Activated CD8-positive, alpha-beta memory T cell treated with anti-CD3 and anti-CD28 coated beads, Interleukin-2, amount 50 U/mL, for 1 hour (primary cell): Measurements from ENCODE around the gene SMAD1.

Experiments used
- DNase-seq: peaks from one replicate; pipeline ENCODE4 v3.0.0-alpha.2; 2020; ENCODE audit errors: extremely low read depth

SMAD1 gene

GRCh38 chr4:145481164-145481941 is at the start of gene SMAD1:
Gene SMAD1, plus strand, starts transcription at chr4:145481853. Its CDS starts 32,761 bp downstream, at chr4:145514614.
- DNase-seq = no peak

DNA sequence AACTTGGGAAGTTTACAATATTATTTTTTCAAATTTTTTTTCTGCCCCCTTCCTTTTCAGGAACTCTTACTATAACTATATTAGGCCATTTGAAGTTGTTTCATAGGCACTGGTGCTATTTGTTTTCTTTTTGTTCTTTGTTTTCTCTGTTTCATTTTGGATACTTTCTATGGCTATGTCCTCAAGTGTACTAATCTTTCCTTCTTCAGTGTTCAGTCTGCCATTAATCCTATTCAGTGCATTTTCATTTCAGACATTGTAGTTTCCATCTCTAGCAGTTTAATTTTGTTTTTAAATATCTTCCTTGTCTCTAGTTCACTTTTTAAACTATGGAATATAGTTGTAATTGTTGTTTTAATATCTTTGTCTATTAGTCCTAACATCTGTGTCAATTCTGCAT is 48.0 kb upstream of the SMAD1 start:
- no peak for DNase-seq

- DNase-seq = no peak
These were observed 46.0 kb upstream of the SMAD1 start for GRCh38 chr4:145435646-145436045.

DNA sequence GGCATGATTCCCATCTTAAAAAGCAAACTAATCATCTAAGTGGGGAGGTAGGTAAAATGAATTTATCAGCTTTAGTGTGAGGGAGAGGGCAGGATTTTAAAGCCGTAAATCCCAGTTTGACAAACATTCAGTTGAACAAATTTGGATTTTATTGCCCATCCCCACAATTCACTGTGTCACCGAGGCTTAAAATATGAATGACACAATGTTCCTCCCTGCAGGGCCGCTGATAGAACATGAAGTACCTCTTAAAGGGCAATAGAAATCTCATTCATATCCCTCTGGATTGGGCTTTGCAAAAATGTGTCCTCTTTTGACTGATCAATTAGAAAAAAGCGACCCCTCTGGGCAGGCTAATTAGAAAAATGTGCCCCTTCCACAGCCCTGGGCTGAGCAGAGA is 45.5 kb upstream of the SMAD1 start:
- no peak for DNase-seq

GRCh38 chr4:145436796-145437195 is 44.9 kb upstream of the SMAD1 start:
- no peak for DNase-seq

DNA sequence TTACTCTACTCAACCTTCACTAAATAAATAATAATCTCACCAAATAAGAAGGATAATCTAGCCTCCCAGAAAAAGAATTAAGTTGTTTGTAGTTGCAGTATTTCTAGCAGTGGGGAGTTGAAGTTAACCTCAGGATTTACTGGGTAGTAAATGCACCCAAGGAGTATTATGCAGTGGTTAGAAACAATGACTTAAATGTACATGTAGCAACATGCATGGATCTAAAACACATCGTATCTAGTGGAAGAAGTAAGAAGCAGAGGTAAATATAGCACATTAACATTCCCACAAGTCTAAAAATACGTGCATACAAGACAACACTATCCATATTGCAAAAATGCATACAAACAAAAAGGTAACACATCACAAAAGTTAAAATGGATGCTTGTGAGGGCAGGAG is 44.2 kb upstream of the SMAD1 start:
- no peak for DNase-seq

DNA sequence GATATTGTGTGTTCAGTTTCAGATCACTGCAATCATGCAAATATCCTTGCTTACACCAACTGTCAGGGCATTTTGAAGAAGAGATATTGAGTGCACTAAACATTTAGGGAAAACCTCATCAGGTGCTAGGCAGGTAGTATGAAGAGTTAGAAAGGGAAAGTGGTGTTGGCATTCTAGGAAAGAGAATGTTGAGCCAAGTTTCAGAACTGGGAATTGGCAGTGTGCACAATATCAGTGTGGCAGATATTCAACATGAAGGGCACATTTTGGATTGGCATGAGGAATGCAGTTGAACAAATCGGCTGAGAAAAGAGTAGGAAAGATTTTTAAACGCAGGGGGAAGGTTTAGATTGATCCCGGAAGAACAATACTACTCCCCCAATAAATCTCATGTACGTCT is 43.4 kb upstream of the SMAD1 start:
- DNase-seq = no peak

GRCh38 chr4:145440292-145441007 is 41.2 kb upstream of the SMAD1 start:
- no peak for DNase-seq

DNA sequence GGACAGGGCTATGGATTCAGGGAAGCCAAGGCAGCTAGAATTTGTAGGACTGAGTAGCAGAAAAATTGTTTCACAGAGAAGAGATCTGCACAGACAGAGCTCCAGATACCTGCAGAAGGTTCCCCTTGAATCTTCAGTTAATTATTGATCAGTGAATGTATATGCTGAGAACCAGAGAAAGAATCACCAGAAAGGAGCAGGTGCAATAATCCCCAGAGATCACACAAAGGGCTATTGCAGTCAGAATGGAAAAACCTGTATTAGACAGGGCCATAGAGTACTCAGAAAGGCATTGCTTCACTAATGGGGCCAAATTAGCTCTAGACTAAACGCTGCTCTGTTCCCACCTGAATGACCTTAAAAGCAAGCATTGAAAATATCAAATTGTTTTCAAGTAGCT is 35.5 kb upstream of the SMAD1 start:
- no peak for DNase-seq

GRCh38 chr4:145451895-145452294 is 29.8 kb upstream of the SMAD1 start:
- DNase-seq = no peak

GRCh38 chr4:145452447-145453162 is 29.0 kb upstream of the SMAD1 start:
- DNase-seq = no peak

- DNase-seq = no peak
These were observed 28.5 kb upstream of the SMAD1 start for GRCh38 chr4:145453163-145453520.

- DNase-seq = no peak
These were observed 8.4 kb upstream of the SMAD1 start for GRCh38 chr4:145473203-145473602.

- no peak for DNase-seq
These were observed 1.4 kb upstream of the SMAD1 start for GRCh38 chr4:145480257-145480656.

DNA sequence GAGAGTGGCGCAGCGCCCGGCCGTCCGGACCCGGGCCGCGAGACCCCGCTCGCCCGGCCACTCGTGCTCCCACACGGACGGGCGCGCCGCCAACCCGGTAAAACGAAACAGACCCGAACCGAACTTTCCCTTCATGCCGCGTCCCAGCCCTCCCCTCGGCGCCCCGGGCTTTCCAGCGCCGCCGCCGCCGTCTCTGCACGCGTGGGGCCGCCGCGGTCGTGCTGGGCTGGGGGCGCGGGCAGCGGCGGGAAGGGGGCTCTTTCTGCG is 222 bp downstream of the SMAD1 start:
- no peak for DNase-seq

DNA sequence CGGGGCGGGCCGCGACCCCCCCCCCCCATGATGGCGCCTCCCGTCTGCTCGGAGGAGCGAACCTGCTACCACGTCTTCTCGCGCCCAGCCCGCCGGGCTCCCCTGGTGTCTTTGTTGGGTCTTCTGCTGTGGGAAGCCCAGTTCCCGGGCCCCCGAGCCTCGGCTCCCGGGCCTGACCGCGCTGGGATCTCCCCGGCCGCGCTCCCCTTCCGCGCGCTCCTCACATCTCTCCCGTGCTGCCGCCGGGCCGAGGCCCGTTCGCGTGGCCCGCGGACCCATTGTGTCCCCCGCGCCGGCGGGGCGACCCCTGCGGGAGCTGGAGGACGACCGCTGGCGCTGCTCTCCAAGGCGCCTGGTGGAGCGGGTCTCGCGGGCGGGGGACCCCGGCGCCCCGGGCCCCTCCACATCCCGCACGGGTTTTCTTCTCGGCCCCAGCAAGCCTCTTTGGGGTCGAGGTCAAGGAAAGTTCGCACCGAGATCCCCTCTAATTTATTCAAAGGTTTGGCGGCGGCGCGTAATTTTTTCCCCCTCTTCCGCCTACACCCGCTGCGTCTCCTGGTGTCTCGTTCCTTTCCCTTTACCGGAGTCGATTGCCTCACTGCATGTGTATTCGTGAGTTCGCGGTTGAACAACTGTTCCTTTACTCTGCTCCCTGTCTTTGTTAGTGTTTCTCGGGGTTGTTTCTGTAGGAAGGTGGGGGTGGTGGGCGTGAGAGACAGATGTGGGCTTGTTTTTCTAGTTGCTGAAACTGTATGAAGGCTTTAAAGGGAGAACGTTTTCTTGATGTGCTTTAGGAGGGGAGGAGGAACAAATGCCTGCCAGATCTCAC is 770 bp downstream of the SMAD1 start:
- no peak for DNase-seq

- DNase-seq = no peak
These were observed 1.9 kb downstream of the SMAD1 start for GRCh38 chr4:145483514-145483913.

- DNase-seq = no peak
These were observed 2.7 kb downstream of the SMAD1 start for GRCh38 chr4:145484225-145484846.

- no peak for DNase-seq
These were observed 3.5 kb downstream of the SMAD1 start for GRCh38 chr4:145485120-145485519.

- no peak for DNase-seq
These were observed 5.0 kb downstream of the SMAD1 start for GRCh38 chr4:145486603-145487002.

DNA sequence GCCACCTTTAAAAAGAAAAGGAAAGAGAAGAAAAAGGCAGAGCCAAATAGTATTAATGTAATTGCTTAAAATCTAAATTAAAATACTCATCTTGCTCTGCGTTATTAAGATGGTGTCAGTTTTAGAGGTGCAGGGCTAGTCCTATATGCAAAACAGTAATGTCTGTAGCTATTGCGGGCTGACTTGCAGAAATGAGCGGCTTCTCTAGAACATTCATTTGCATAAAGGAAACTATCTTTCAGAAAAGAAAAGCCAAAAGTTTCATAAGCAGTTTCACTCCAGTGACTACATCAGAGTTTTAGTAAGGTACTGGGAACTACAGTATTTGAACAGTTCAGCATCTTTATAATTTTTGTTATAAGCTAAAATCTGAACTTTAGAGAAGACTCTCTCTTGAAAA is 6.0 kb downstream of the SMAD1 start:
- DNase-seq = no peak

DNA sequence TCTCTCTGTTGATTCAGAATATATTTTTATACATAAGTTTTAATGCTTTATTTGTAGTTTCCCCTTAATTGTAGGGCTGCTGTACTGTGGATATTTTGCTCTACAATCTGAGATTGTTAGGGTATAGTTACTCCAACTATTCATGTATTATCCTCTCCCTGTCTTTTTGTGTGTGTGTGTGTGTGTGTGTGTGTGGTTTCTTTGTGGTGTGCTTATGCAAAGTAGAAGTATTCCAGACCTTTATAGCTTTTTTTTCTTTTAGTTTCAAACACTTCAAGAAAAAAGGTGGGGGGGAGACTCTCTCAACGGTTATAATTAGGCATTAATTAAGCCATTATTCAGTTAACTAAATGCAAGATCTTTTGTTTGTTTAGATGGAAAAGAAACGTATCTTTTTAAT is 6.7 kb downstream of the SMAD1 start:
- DNase-seq = no peak
